Measurements from ENCODE around the gene TMEM38A.

GRCh38 chr19:16627193-16627927 is 33.6 kb upstream of the TMEM38A start:
- TF ChIP-seq CTCF (IDR thresholded peaks at IDR 0.05; ENCODE audit: low read length) (no peak), EZH2 (optimal IDR thresholded peaks at IDR 0.05; ENCODE audit: low read depth, low read length) (no peak), EZH2phosphoT487 (IDR thresholded peaks at IDR 0.05; ENCODE audit: low read length) (no peak)
